ENCODE results near the gene TDRD1.

The TDRD1 gene

GRCh38 chr10:114207349-114207748 lies 28.2 kb downstream of the TDRD1 start:
- WGBS (ENCODE audit: extremely low coverage, insufficient coverage, insufficient read length), result no CpG with 5 or more reads among the region's 1 CpG
- DNase-seq, result peak in 1 of 2 donors; percentile 77

GRCh38 chr10:114208351-114208750 lies 29.2 kb downstream of the TDRD1 start:
- Histone ChIP-seq H4K91ac (ENCODE audit: low read depth, low read length) (no peak overlapping the region), H3K14ac (ENCODE audit: low read length) (no peak overlapping the region), H3K18ac (ENCODE audit: low read length) (no peak overlapping the region), H3K9ac (ENCODE audit: low read length) (no peak overlapping the region), H3K9me3 (ENCODE audit: insufficient read depth, low read depth, low read length) (no peaks in the 10 kb centered on the region), H4K8ac (ENCODE audit: low read depth, low read length) (no peak overlapping the region), H3K4me2 (ENCODE audit: low read length) (no peak overlapping the region), H3K79me1 (ENCODE audit: low read length) (no peaks in the 10 kb centered on the region), H2BK5ac (ENCODE audit: low read depth, low read length, poor library complexity) (no peak overlapping the region), H3K27me3 (ENCODE audit: insufficient read depth, low read length) (no peaks in the 10 kb centered on the region), H2BK12ac (ENCODE audit: low read length) (no peak overlapping the region), H4K12ac (ENCODE audit: low read depth, low read length) (no peak overlapping the region), H2BK120ac (ENCODE audit: insufficient read depth, low read length, poor library complexity) (no peak overlapping the region), H3K4ac (ENCODE audit: low read depth, low read length) (no peak overlapping the region), H3K4me3 (ENCODE audit: low read depth, low read length) (no peak overlapping the region), H3K27ac (ENCODE audit: low read depth, low read length) (no peak overlapping the region), H2AFZ (ENCODE audit: insufficient read depth, low read length, poor library complexity) (no peak overlapping the region), H3K4me1 (ENCODE audit: control insufficient read depth in 1 of 2, insufficient read depth in 2 of 2, low read length in 2 of 2) (no peaks in the 10 kb centered on the region), H3K79me2 (ENCODE audit: control insufficient read depth, insufficient read depth, low read length, poor library complexity) (no peaks in the 10 kb centered on the region), H3K36me3 (ENCODE audit: control insufficient read depth in 1 of 2, insufficient read depth in 2 of 2, low read length in 2 of 2) (no peaks in the 10 kb centered on the region), H2AK5ac (ENCODE audit: low read length) (no peak overlapping the region), H3K23ac (ENCODE audit: low read length) (no peak overlapping the region)
- no CpG with 5 or more reads among the region's 2 CpGs for WGBS (ENCODE audit: extremely low coverage, insufficient coverage, insufficient read length)
- DNase-seq, result no peak

More at GRCh38 chr10:114207349-114207748, 28.2 kb downstream of the TDRD1 start:
- no peak overlapping the region for H3K18ac ChIP-seq (ENCODE audit: low read length)
- H2AK5ac ChIP-seq (ENCODE audit: low read length), result no peak overlapping the region
- no peaks in the 10 kb centered on the region for H3K9me3 ChIP-seq (ENCODE audit: insufficient read depth, low read depth, low read length)
- no peak overlapping the region for H3K4me3 ChIP-seq (ENCODE audit: low read depth, low read length)
- H3K4me1 ChIP-seq (ENCODE audit: control insufficient read depth in 1 of 2, insufficient read depth in 2 of 2, low read length in 2 of 2), result no peaks in the 10 kb centered on the region
- H3K4ac ChIP-seq (ENCODE audit: low read depth, low read length), result no peak overlapping the region
- no peaks in the 10 kb centered on the region for H3K79me1 ChIP-seq (ENCODE audit: low read length)
- no peak overlapping the region for H2BK12ac ChIP-seq (ENCODE audit: low read length)
- H2BK120ac ChIP-seq (ENCODE audit: insufficient read depth, low read length, poor library complexity), result no peak overlapping the region
- no peak overlapping the region for H4K8ac ChIP-seq (ENCODE audit: low read depth, low read length)
- no peaks in the 10 kb centered on the region for H3K27me3 ChIP-seq (ENCODE audit: insufficient read depth, low read length)
- H3K4me2 ChIP-seq (ENCODE audit: low read length), result no peak overlapping the region
- H3K27ac ChIP-seq (ENCODE audit: low read depth, low read length), result no peak overlapping the region
- no peaks in the 10 kb centered on the region for H3K79me2 ChIP-seq (ENCODE audit: control insufficient read depth, insufficient read depth, low read length, poor library complexity)
- no peak overlapping the region for H2BK5ac ChIP-seq (ENCODE audit: low read depth, low read length, poor library complexity)
- H3K14ac ChIP-seq (ENCODE audit: low read length), result no peak overlapping the region
- no peak overlapping the region for H4K12ac ChIP-seq (ENCODE audit: low read depth, low read length)
- H3K23ac ChIP-seq (ENCODE audit: low read length), result no peak overlapping the region
- no peak overlapping the region for H4K91ac ChIP-seq (ENCODE audit: low read depth, low read length)
- H3K9ac ChIP-seq (ENCODE audit: low read length), result no peak overlapping the region
- no peaks in the 10 kb centered on the region for H3K36me3 ChIP-seq (ENCODE audit: control insufficient read depth in 1 of 2, insufficient read depth in 2 of 2, low read length in 2 of 2)
- H2AFZ ChIP-seq (ENCODE audit: insufficient read depth, low read length, poor library complexity), result no peak overlapping the region

GRCh38 chr10:114212153-114212552 lies 33.0 kb downstream of the TDRD1 start:
- Histone ChIP-seq H3K4me2 (ENCODE audit: low read length) (no peak overlapping the region), H3K9ac (ENCODE audit: low read length) (no peak overlapping the region), H4K8ac (ENCODE audit: low read depth, low read length) (no peak overlapping the region), H2BK120ac (ENCODE audit: insufficient read depth, low read length, poor library complexity) (no peak overlapping the region), H2AFZ (ENCODE audit: insufficient read depth, low read length, poor library complexity) (no peak overlapping the region), H3K14ac (ENCODE audit: low read length) (no peak overlapping the region), H3K27ac (ENCODE audit: low read depth, low read length) (no peak overlapping the region), H3K79me2 (ENCODE audit: control insufficient read depth, insufficient read depth, low read length, poor library complexity) (no peaks in the 10 kb centered on the region), H3K79me1 (ENCODE audit: low read length) (no peaks in the 10 kb centered on the region), H3K18ac (ENCODE audit: low read length) (no peak overlapping the region), H4K91ac (ENCODE audit: low read depth, low read length) (no peak overlapping the region), H3K36me3 (ENCODE audit: control insufficient read depth in 1 of 2, insufficient read depth in 2 of 2, low read length in 2 of 2) (no peaks in the 10 kb centered on the region), H3K23ac (ENCODE audit: low read length) (no peak overlapping the region), H3K9me3 (ENCODE audit: insufficient read depth, low read depth, low read length) (no peaks in the 10 kb centered on the region), H2BK12ac (ENCODE audit: low read length) (no peak overlapping the region), H3K4ac (ENCODE audit: low read depth, low read length) (no peak overlapping the region), H3K27me3 (ENCODE audit: insufficient read depth, low read length) (no peaks in the 10 kb centered on the region), H2BK5ac (ENCODE audit: low read depth, low read length, poor library complexity) (no peak overlapping the region), H3K4me3 (ENCODE audit: low read depth, low read length) (no peak overlapping the region), H4K12ac (ENCODE audit: low read depth, low read length) (no peak overlapping the region), H3K4me1 (ENCODE audit: control insufficient read depth in 1 of 2, insufficient read depth in 2 of 2, low read length in 2 of 2) (no peaks in the 10 kb centered on the region), H2AK5ac (ENCODE audit: low read length) (no peak overlapping the region)
- peak in 1 of 2 donors; percentile 66 for DNase-seq
- WGBS (ENCODE audit: extremely low coverage, insufficient coverage, insufficient read length), result no CpG with 5 or more reads among the region's 2 CpGs

- H3K23ac ChIP-seq (ENCODE audit: low read length), result no peak overlapping the region
- no peak overlapping the region for H4K8ac ChIP-seq (ENCODE audit: low read depth, low read length)
- H2BK12ac ChIP-seq (ENCODE audit: low read length), result no peak overlapping the region
- no peak overlapping the region for H3K14ac ChIP-seq (ENCODE audit: low read length)
- no peaks in the 10 kb centered on the region for H3K9me3 ChIP-seq (ENCODE audit: insufficient read depth, low read depth, low read length)
- H4K12ac ChIP-seq (ENCODE audit: low read depth, low read length), result no peak overlapping the region
- H3K27me3 ChIP-seq (ENCODE audit: insufficient read depth, low read length), result no peaks in the 10 kb centered on the region
- no peak overlapping the region for H2BK5ac ChIP-seq (ENCODE audit: low read depth, low read length, poor library complexity)
- DNase-seq, result no peak
- no peak overlapping the region for H3K18ac ChIP-seq (ENCODE audit: low read length)
- no peak overlapping the region for H4K91ac ChIP-seq (ENCODE audit: low read depth, low read length)
- no peaks in the 10 kb centered on the region for H3K36me3 ChIP-seq (ENCODE audit: control insufficient read depth in 1 of 2, insufficient read depth in 2 of 2, low read length in 2 of 2)
- H3K4me2 ChIP-seq (ENCODE audit: low read length), result no peak overlapping the region
- H3K27ac ChIP-seq (ENCODE audit: low read depth, low read length), result no peak overlapping the region
- no CpG with 5 or more reads among the region's 1 CpG for WGBS (ENCODE audit: extremely low coverage, insufficient coverage, insufficient read length)
- H3K4ac ChIP-seq (ENCODE audit: low read depth, low read length), result no peak overlapping the region
- H2AK5ac ChIP-seq (ENCODE audit: low read length), result no peak overlapping the region
- H2BK120ac ChIP-seq (ENCODE audit: insufficient read depth, low read length, poor library complexity), result no peak overlapping the region
- H3K4me1 ChIP-seq (ENCODE audit: control insufficient read depth in 1 of 2, insufficient read depth in 2 of 2, low read length in 2 of 2), result no peaks in the 10 kb centered on the region
- H3K79me1 ChIP-seq (ENCODE audit: low read length), result no peaks in the 10 kb centered on the region
- H3K9ac ChIP-seq (ENCODE audit: low read length), result no peak overlapping the region
- no peak overlapping the region for H2AFZ ChIP-seq (ENCODE audit: insufficient read depth, low read length, poor library complexity)
- no peak overlapping the region for H3K4me3 ChIP-seq (ENCODE audit: low read depth, low read length)
- H3K79me2 ChIP-seq (ENCODE audit: control insufficient read depth, insufficient read depth, low read length, poor library complexity), result no peaks in the 10 kb centered on the region
Observed at GRCh38 chr10:114215033-114215432, 35.9 kb downstream of the TDRD1 start.
